Karpas-422 (cell line): ENCODE data around the gene ZFC3H1. TPM values are rescaled to one million over a fixed set of nuclear protein-coding genes. Genes with fewer than 3 reads are reported as not detected.

Experiments used
- DNase-seq: peaks from one replicate; pipeline ENCODE4 v3.0.0-alpha.2; 2015
- H2AFZ ChIP-seq: fragments of 200-600 bp; sonication (generic); 2 replicates; pipeline ENCODE4 v1.6.1; 2014; ENCODE audit warnings: antibody characterized with exemption, low read length, mixed read lengths
- H3K27ac ChIP-seq: fragments of 200-600 bp; sonication (generic); 2 replicates; pipeline ENCODE4 v1.5.1; 2014; ENCODE audit warnings: mild to moderate bottlenecking, low read length, moderate library complexity
- H3K27me3 ChIP-seq: fragments of 200-600 bp; sonication (generic); 2 replicates; pipeline ENCODE4 v1.6.1; 2014; ENCODE audit warnings: low read length, mixed read lengths
- H3K36me3 ChIP-seq: fragments of 200-600 bp; sonication (generic); 2 replicates; pipeline ENCODE4 v1.6.1; 2014; ENCODE audit warnings: low read length, mixed read lengths; ENCODE audit not compliant: insufficient read depth
- H3K4me1 ChIP-seq: fragments of 200-600 bp; sonication (generic); 2 replicates; pipeline ENCODE4 v1.6.1; 2014; ENCODE audit warnings: mild to moderate bottlenecking, low read length, mixed read lengths
- H3K4me2 ChIP-seq: fragments of 200-600 bp; sonication (generic); 2 replicates; pipeline ENCODE4 v1.6.1; 2014; ENCODE audit warnings: low read length, low read depth, mild to moderate bottlenecking; ENCODE audit not compliant: poor library complexity, severe bottlenecking
- H3K4me3 ChIP-seq: fragments of 200-600 bp; sonication (generic); 2 replicates; pipeline ENCODE4 v1.5.1; 2014; ENCODE audit warnings: mild to moderate bottlenecking, antibody characterized with exemption, low read length, mixed read lengths
- H3K79me2 ChIP-seq: fragments of 200-600 bp; sonication (generic); 2 replicates; pipeline ENCODE4 v1.6.1; 2014; ENCODE audit warnings: mild to moderate bottlenecking, low read length, mixed read lengths
- H3K9ac ChIP-seq: fragments of 200-600 bp; sonication (generic); 2 replicates; pipeline ENCODE4 v1.6.0; 2014; ENCODE audit warnings: low read length
- H3K9me2 ChIP-seq: fragments of 200-600 bp; sonication (generic), shearing (Covaris generic); replicated peaks from 2 replicates; pipeline ENCODE4 v1.6.0; 2014; ENCODE audit warnings: mild to moderate bottlenecking, low read length, moderate library complexity; ENCODE audit not compliant: insufficient read depth
- H3K9me3 ChIP-seq: fragments of 300-700, 200-600 bp; sonication (generic); 2 replicates; pipeline ENCODE4 v1.6.1; 2014; ENCODE audit warnings: low read length, mixed read lengths
- H4K20me1 ChIP-seq: fragments of 200-600 bp; sonication (generic); 2 replicates; pipeline ENCODE4 v1.6.1; 2014; ENCODE audit warnings: mild to moderate bottlenecking, antibody characterized with exemption, low read length, low read depth; ENCODE audit not compliant: insufficient read depth
- total RNA-seq: library from RNA; depleted of rRNA; stranded (reverse); fragments of >200 nt; shearing (Covaris generic); gene quantifications from 2 replicates; pipeline ENCODE4 v1.2.3, GENCODE V29; 2014; ENCODE audit warnings: low replicate concordance

Gene ZFC3H1
- total RNA-seq, 1 experiment from 2014 or later: 74.7 TPM

- H2AFZ ChIP-seq: peak overlapping the region; percentile 76; the same call in 1 of the 2 replicates
These were observed 1.4 kb upstream of the ZFC3H1 start for GRCh38 chr12:71665090-71665463.

GRCh38 chr12:71664411-71665089 is 902 bp upstream of the ZFC3H1 start:
- Histone ChIP-seq H3K36me3 (peaks cover 25% of the 10 kb centered on the region), H3K27me3 (no peaks in the 10 kb centered on the region), H3K4me3 (peak overlapping the region; percentile 90), H4K20me1 (peaks cover 19% of the 10 kb centered on the region), H2AFZ (peak overlapping the region; percentile 76), H3K9ac (peak overlapping the region; percentile 89), H3K9me3 (no peaks in the 10 kb centered on the region), H3K4me2 (peak overlapping the region; percentile 78), H3K79me2 (peaks cover 60% of the 10 kb centered on the region), H3K27ac (peak overlapping the region; percentile 89), H3K9me2 (no peaks in the 10 kb centered on the region; the same call in 1 of the 2 replicates), H3K4me1 (peaks cover 40% of the 10 kb centered on the region)
- no peak for DNase-seq

More at GRCh38 chr12:71665090-71665463, 1.4 kb upstream of the ZFC3H1 start:
- Histone ChIP-seq H3K9ac (peak overlapping the region; percentile 89), H3K4me3 (peak overlapping the region; percentile 90), H3K9me3 (no peaks in the 10 kb centered on the region), H4K20me1 (peaks cover 19% of the 10 kb centered on the region), H3K36me3 (peaks cover 20% of the 10 kb centered on the region; the same call in 1 of the 2 replicates), H3K27ac (peak overlapping the region; percentile 89), H3K4me1 (peaks cover 40% of the 10 kb centered on the region), H3K79me2 (peaks cover 54% of the 10 kb centered on the region), H3K4me2 (peak overlapping the region; percentile 78), H3K9me2 (no peaks in the 10 kb centered on the region; the same call in 1 of the 2 replicates), H3K27me3 (no peaks in the 10 kb centered on the region)
- peak; percentile 57 for DNase-seq

- Histone ChIP-seq H3K79me2 (peaks cover 73% of the 10 kb centered on the region), H3K4me2 (peak overlapping the region; percentile 78), H3K27ac (peak overlapping the region; percentile 89; the same call in 1 of the 2 replicates), H4K20me1 (peaks cover 19% of the 10 kb centered on the region), H3K4me1 (peaks cover 35% of the 10 kb centered on the region), H3K27me3 (no peaks in the 10 kb centered on the region), H3K9me2 (no peaks in the 10 kb centered on the region; the same call in 1 of the 2 replicates), H3K4me3 (peak overlapping the region; percentile 90), H3K36me3 (peaks cover 40% of the 10 kb centered on the region), H3K9ac (peak overlapping the region; percentile 89), H2AFZ (no peak overlapping the region; the same call in 1 of the 2 replicates), H3K9me3 (no peaks in the 10 kb centered on the region)
- peak; percentile 83 for DNase-seq
These were observed 643 bp downstream of the ZFC3H1 start for GRCh38 chr12:71662849-71663560.

GRCh38 chr12:71661977-71662530 is 1.6 kb downstream of the ZFC3H1 start:
- H3K9ac ChIP-seq: peak overlapping the region; percentile 89
- peak overlapping the region; percentile 14 for H3K27ac ChIP-seq
- H2AFZ ChIP-seq: no peak overlapping the region
- H3K4me3 ChIP-seq: peak overlapping the region; percentile 90
- H3K27me3 ChIP-seq: no peaks in the 10 kb centered on the region
- no peaks in the 10 kb centered on the region for H3K9me3 ChIP-seq
- peaks cover 19% of the 10 kb centered on the region for H4K20me1 ChIP-seq
- H3K4me1 ChIP-seq: peaks cover 25% of the 10 kb centered on the region
- no peaks in the 10 kb centered on the region; the same call in 1 of the 2 replicates for H3K9me2 ChIP-seq
- peaks cover 79% of the 10 kb centered on the region for H3K79me2 ChIP-seq
- peak; percentile 48 for DNase-seq
- H3K4me2 ChIP-seq: peak overlapping the region; percentile 78
- peaks cover 42% of the 10 kb centered on the region for H3K36me3 ChIP-seq

GRCh38 chr12:71656740-71657139 is 6.9 kb downstream of the ZFC3H1 start:
- Histone ChIP-seq H2AFZ (no peak overlapping the region), H3K27ac (no peak overlapping the region), H3K27me3 (no peaks in the 10 kb centered on the region), H3K79me2 (peaks cover 91% of the 10 kb centered on the region), H3K36me3 (peaks cover 85% of the 10 kb centered on the region), H3K4me2 (no peak overlapping the region), H3K9me2 (no peaks in the 10 kb centered on the region), H4K20me1 (peaks cover 2% of the 10 kb centered on the region; the same call in 1 of the 2 replicates), H3K4me1 (peaks cover 5% of the 10 kb centered on the region), H3K4me3 (no peak overlapping the region), H3K9me3 (0 out of 2 replicates have a peak, but pooled peaks cover 6% of the 10 kb centered on the region), H3K9ac (no peak overlapping the region)
- DNase-seq: no peak

- Histone ChIP-seq H3K79me2 (peaks cover 92% of the 10 kb centered on the region), H3K9me2 (no peaks in the 10 kb centered on the region), H3K36me3 (peaks cover 91% of the 10 kb centered on the region), H3K4me3 (no peak overlapping the region), H3K4me2 (no peak overlapping the region), H3K9ac (no peak overlapping the region), H4K20me1 (no peaks in the 10 kb centered on the region), H3K27ac (no peak overlapping the region), H3K4me1 (no peaks in the 10 kb centered on the region; the same call in 1 of the 2 replicates), H3K9me3 (0 out of 2 replicates have a peak, but pooled peaks cover 6% of the 10 kb centered on the region), H3K27me3 (no peaks in the 10 kb centered on the region), H2AFZ (no peak overlapping the region)
- no peak for DNase-seq
These were observed 7.7 kb downstream of the ZFC3H1 start for GRCh38 chr12:71655907-71656306.

GRCh38 chr12:71655495-71655894 is 8.2 kb downstream of the ZFC3H1 start:
- H3K9me2 ChIP-seq: no peaks in the 10 kb centered on the region
- H3K27ac ChIP-seq: no peak overlapping the region
- H4K20me1 ChIP-seq: no peaks in the 10 kb centered on the region
- H3K4me2 ChIP-seq: no peak overlapping the region
- peaks cover 91% of the 10 kb centered on the region for H3K36me3 ChIP-seq
- 0 out of 2 replicates have a peak, but pooled peaks cover 6% of the 10 kb centered on the region for H3K9me3 ChIP-seq
- H3K27me3 ChIP-seq: no peaks in the 10 kb centered on the region
- no peaks in the 10 kb centered on the region; the same call in 1 of the 2 replicates for H3K4me1 ChIP-seq
- DNase-seq: no peak
- peaks cover 93% of the 10 kb centered on the region for H3K79me2 ChIP-seq
- H3K4me3 ChIP-seq: no peak overlapping the region
- H3K9ac ChIP-seq: no peak overlapping the region
- no peak overlapping the region for H2AFZ ChIP-seq

GRCh38 chr12:71654200-71654599 is 9.4 kb downstream of the ZFC3H1 start:
- no peak overlapping the region for H3K4me2 ChIP-seq
- peaks cover 82% of the 10 kb centered on the region for H3K36me3 ChIP-seq
- no peaks in the 10 kb centered on the region for H3K9me2 ChIP-seq
- H3K9ac ChIP-seq: no peak overlapping the region
- H3K27ac ChIP-seq: no peak overlapping the region
- no peak overlapping the region for H3K4me3 ChIP-seq
- no peak overlapping the region for H2AFZ ChIP-seq
- H3K27me3 ChIP-seq: no peaks in the 10 kb centered on the region
- no peaks in the 10 kb centered on the region for H4K20me1 ChIP-seq
- peaks cover 91% of the 10 kb centered on the region for H3K79me2 ChIP-seq
- no peak for DNase-seq
- 0 out of 2 replicates have a peak, but pooled peaks cover 6% of the 10 kb centered on the region for H3K9me3 ChIP-seq
- H3K4me1 ChIP-seq: no peaks in the 10 kb centered on the region
